T-helper 2 cell treated with Interferon-gamma antibody and Interleukin-4, amounts not matched to agents 100 ng/mL and 5 ng/mL, for 36 hours (primary cell): ENCODE results near the gene DNAJC4. TPM values are rescaled to one million over a fixed set of nuclear protein-coding genes. Genes with fewer than 3 reads are reported as not detected.

Experiments used
- intact Hi-C: fragments of 100-400 bp; cut with micrococcal nuclease; formaldehyde crosslinking; loops from one replicate; pipeline ENCODE4 v1.15.1; 2023
- total RNA-seq: library from RNA; stranded (reverse); gene quantifications from 2 replicates; pipeline ENCODE4 v1.2.3, GENCODE V29; 2022

The DNAJC4 gene
- total RNA-seq, 1 donor from 2014 or later, result 29.9 TPM

- intact Hi-C loops, result no loop called here
These were observed 24.0 kb downstream of the DNAJC4 start for GRCh38 chr11:64254326-64254725.

GRCh38 chr11:64255135-64256128, 25.1 kb downstream of the DNAJC4 start:
- intact Hi-C loops, result no loop called here

DNA sequence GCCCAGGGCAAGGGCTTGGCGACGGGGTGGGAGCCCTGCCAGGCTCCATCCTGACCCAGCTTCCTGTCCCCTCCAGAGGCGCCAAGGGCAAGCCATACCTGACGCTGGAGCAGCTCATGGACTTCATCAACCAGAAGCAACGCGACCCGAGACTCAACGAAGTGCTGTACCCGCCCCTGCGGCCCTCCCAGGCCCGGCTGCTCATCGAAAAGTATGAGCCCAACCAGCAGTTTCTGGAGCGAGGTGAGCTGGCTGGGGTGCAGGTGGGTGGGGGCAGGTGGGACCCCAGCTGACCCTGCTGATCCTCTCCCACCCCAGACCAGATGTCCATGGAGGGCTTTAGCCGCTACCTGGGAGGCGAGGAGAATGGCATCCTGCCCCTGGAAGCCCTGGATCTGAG, 26.0 kb downstream of the DNAJC4 start:
- intact Hi-C loops, result no loop called here

DNA sequence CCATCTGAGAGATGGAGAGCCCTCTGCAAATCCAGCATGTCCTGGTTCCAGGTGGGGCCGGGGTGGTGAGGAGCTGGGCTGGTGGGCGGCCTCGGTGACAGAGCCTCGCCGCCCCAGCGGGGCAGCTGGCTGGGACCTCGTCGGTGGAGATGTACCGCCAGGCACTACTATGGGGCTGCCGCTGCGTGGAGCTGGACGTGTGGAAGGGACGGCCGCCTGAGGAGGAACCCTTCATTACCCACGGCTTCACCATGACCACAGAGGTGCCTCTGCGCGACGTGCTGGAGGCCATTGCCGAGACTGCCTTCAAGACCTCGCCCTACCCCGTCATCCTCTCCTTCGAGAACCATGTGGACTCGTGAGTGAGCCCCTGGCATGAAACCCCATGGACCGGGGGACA, 28.0 kb downstream of the DNAJC4 start:
- intact Hi-C loops, result no loop called here

GRCh38 chr11:64258946-64259532, 28.7 kb downstream of the DNAJC4 start:
- intact Hi-C loops, result no loop called here

DNA sequence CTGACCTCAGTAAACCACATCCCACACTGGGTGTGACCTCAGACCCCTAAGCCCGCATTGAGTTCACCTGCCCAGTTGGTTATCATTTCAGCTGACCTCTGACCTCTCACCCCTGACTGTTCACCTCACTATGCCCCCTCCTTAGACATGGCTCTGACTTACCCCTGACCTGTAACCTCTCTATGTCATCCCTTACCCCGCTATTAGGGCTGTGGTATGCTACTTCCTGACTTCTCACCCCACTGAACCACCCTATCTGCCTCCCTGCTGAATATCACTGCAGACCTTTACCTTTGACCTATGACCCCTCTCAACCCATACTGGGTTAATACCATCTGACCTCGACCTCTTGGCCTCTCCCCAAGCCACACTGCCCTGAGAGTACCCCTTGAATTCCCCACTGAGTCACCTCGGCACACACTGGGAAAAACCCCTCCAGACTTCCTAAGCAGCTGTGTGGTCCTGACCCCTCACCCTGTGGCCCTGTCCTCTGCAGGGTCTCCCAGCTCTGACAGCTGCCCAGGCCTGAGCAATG, 29.3 kb downstream of the DNAJC4 start:
- intact Hi-C loops, result no loop called here

GRCh38 chr11:64260147-64260708, 29.9 kb downstream of the DNAJC4 start:
- intact Hi-C loops, result no loop called here

DNA sequence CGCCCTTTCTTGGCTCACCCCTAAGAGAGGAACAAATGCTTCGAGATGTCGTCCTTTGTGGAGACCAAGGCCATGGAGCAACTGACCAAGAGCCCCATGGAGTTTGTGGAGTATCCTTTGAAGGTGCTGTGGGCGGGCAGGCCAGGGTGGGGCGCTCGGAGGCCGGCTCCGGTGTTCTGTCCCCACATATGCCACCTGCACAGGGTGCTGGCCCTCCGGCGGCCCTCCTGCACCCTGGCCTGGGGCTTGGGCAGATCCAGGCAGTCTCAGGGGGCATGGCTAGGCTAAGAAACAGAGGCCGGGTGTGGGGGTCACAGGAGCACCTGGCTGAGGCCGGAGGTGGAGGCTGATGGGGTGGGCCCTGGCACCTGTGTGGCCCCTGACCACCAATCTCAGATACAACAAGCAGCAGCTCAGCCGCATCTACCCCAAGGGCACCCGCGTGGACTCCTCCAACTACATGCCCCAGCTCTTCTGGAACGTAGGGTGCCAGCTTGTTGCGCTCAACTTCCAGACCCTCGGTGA, 31.3 kb downstream of the DNAJC4 start:
- intact Hi-C loops, result no loop called here

DNA sequence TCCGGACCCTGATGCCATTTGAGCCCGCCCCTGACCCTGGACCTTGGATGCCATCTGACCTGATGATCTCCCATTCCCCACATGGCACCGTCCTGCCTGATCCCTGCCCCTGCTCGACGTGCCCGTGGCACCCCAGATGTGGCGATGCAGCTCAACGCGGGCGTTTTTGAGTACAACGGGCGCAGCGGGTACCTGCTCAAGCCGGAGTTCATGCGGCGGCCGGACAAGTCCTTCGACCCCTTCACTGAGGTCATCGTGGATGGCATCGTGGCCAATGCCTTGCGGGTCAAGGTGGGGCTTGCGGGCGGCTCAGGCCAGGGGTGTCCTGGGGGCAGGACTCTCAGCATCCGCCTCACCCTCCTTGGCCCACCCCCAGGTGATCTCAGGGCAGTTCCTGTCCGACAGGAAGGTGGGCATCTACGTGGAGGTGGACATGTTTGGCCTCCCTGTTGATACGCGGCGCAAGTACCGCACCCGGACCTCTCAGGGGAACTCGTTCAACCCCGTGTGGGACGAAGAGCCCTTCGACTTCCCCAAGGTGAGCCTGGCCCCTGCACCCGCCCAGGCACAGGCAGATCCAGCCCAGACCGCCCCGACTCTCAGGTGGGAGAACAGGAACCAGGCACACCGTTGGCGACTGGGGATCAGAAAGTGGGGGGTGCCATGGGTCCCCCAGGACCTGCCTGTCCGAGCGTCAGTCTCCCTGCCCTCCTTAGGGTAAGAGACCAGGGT, 32.1 kb downstream of the DNAJC4 start:
- intact Hi-C loops, result no loop called here

GRCh38 chr11:64263021-64263946, 32.9 kb downstream of the DNAJC4 start:
- intact Hi-C loops, result no loop called here

GRCh38 chr11:64263947-64264317, 33.6 kb downstream of the DNAJC4 start:
- intact Hi-C loops, result no loop called here

DNA sequence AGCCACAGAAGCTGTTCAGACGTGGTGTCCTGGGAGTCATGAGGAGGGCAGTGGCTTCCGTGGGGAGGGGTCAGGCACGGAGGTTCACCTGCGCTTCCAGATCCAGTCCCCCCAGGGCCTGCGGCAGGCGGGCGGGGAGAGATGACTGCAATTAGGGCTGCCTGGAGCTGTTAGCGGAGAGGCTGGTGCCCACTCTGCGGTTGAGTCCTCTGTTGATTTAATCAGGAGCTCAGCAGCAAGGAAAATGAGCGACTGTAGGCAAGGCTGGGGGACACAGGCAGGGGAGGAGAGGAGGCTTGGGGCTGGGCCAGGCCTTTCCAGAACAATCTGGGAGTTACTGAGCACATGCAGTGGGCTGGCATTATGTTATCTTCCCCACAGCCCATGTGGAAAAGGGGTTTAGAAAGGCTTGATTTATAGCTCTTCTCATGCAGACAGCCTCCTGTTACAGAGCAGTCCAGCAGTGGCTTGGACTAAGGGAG, 34.1 kb downstream of the DNAJC4 start:
- intact Hi-C loops, result no loop called here

GRCh38 chr11:64265176-64266160, 35.1 kb downstream of the DNAJC4 start:
- intact Hi-C loops, result no loop called here

DNA sequence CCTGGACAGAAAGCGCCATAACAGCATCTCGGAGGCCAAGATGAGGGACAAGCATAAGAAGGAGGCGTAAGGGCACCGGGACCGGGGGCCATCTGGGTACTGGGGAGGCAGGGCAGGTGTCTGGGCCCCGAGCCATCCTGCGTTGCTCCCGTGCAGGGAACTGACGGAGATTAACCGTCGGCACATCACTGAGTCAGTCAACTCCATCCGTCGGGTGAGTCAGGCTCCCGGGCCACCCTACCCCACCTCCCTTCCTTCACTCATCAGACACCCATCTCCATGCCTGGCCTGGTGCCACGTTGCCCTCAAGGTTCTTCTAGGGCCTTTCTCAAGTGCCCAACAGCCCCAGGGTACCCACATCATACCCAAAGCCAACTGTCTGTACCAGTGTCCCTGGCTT, 36.0 kb downstream of the DNAJC4 start:
- intact Hi-C loops, result no loop called here

GRCh38 chr11:64267207-64267945, 37.0 kb downstream of the DNAJC4 start:
- intact Hi-C loops, result no loop called here

GRCh38 chr11:64268025-64268892, 37.9 kb downstream of the DNAJC4 start:
- intact Hi-C loops, result loop anchor here (2.0 kb wide), 1 partner anchor 61 kb away; the partner anchor contains the start of gene FERMT3
